Measurements from ENCODE around the gene SIN3B.
A peak's percentile ranks its signal among the peaks of the same experiment; 100 is the strongest.

Gene SIN3B

GRCh38 chr19:16887353-16888265, 58.4 kb downstream of the SIN3B start:
- FAIRE-seq (no peak), DNase-seq (ENCODE audit: insufficient read length, low spot score) (no peak)

DNA sequence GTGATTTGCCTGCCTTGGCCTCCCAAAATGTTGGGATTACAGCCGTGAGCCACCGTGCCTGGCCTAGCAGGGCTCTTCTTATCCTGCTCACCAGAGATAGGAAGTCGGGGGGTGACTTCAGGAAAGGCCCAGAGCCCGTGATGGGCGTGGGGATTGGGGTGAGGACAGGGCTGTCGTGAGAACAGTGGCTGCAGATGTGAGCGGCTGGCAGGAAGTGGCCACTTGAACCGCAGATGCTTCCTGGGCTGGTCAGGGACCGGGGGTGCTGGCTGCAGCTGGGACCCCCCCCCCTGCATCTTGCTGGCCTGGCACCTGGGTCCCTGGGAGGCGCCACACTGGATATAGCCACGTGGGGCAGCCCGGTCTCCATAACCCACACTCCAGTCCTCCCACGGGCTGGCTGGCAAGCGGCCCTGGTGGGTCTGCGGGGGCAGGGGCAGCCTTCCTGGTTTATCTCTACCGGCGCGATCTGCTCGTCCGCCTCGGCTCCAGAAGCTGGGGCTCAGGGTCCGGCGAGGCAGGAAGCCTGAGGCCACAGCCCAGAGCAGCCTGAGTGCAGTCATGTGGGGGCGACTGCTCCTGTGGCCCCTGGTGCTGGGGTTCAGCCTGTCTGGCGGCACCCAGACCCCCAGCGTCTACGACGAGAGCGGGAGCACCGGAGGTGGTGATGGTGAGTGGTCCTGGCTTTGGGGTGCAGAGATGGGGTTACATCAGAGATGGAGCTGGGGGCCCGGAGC, 59.6 kb downstream of the SIN3B start, which contains the start of gene F2RL3:
TSS of gene F2RL3 (plus strand) at position 371 of the 737 bp plus-strand sequence. CDS start at position 562, 191 bp downstream.
- DNase-seq (ENCODE audit: insufficient read length, low spot score) (no peak), FAIRE-seq (no peak)

- FAIRE-seq, result no peak
- no peak for DNase-seq (ENCODE audit: insufficient read length, low spot score)
These were observed 60.2 kb downstream of the SIN3B start for GRCh38 chr19:16889366-16889882.

GRCh38 chr19:16889883-16890460, 60.8 kb downstream of the SIN3B start:
- FAIRE-seq (no peak), DNase-seq (ENCODE audit: insufficient read length, low spot score) (no peak)

- no peak for DNase-seq (ENCODE audit: insufficient read length, low spot score)
- no peak for FAIRE-seq
These were observed 61.4 kb downstream of the SIN3B start for GRCh38 chr19:16890461-16891184.

DNA sequence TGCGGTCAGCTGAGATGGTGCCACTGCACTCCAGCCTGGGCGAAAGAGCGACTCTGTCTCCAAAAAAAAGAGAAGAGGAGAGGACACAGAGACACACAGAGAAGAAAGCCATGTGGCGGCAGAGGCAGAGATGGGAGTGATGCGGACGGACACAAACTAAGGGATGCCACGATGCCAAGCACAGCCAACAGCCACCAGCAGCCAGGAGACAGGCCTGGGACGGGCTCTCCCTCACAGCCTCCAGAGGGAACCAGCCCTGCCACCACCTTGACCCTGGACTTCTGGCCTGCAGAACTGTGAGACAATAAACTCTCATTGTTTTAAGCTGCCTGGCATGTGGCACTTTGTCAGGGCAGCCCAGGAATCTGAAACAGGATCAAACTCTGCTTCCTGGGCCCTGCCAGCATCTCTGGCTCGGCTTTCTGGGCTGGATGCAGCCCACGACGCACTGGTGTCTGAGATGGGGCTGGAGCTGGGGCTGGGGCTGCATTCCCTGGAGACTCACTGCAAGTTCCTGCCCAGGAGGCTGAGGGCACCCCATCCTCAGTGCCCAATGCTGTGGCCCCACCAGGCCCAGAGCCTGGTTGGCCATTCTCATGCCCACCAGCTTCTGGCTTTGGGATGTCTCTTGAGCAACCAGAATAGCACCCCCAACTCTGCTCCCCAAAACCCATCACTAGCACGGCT, 62.6 kb downstream of the SIN3B start:
- DNase-seq (ENCODE audit: insufficient read length, low spot score), result no peak
- FAIRE-seq, result no peak

DNA sequence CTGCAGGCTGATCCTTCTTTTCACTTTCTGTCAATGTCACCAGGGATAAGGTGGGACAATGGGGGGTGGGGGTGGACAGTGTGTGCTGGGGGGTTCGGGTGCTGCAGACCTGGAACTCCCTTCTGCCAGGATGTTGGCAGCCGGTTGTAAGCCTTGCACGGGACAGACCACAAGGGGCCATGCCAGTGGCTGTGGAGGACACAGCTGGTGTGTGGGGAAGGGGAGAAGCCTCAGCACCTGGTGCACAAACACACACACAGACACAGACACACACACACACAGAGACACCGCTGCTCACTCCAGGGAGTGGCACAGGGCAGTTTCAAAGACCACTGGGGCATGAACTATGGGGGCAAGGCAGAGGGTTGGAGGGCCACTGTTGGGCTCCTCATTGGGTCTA, 63.2 kb downstream of the SIN3B start:
- no peak for DNase-seq (ENCODE audit: insufficient read length, low spot score)
- FAIRE-seq, result no peak

- DNase-seq (ENCODE audit: insufficient read length, low spot score) (no peak), FAIRE-seq (no peak)
These were observed 63.9 kb downstream of the SIN3B start for GRCh38 chr19:16892868-16893685.

DNA sequence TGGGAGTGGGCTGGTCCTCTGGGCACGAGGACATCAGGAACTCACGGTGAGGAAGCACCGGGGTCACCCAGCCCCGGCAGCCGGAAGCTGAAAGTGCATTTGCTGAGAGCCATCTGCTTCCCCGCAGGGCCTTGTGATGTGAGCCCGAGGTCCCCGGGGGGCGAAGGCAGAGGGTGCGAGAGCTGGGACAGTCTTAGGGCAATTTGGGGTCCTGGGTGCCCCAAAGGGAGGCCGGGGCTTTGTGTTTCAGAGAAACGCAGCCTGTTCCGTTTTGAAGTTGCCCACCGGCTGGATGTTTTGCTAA, 64.4 kb downstream of the SIN3B start:
- DNase-seq (ENCODE audit: insufficient read length, low spot score) (no peak), FAIRE-seq (no peak)

GRCh38 chr19:16894080-16894479, 64.9 kb downstream of the SIN3B start:
- FAIRE-seq (no peak), DNase-seq (ENCODE audit: insufficient read length, low spot score) (no peak)

- FAIRE-seq, result no peak
- DNase-seq (ENCODE audit: insufficient read length, low spot score), result no peak
These were observed 66.4 kb downstream of the SIN3B start for GRCh38 chr19:16895467-16896145.

DNA sequence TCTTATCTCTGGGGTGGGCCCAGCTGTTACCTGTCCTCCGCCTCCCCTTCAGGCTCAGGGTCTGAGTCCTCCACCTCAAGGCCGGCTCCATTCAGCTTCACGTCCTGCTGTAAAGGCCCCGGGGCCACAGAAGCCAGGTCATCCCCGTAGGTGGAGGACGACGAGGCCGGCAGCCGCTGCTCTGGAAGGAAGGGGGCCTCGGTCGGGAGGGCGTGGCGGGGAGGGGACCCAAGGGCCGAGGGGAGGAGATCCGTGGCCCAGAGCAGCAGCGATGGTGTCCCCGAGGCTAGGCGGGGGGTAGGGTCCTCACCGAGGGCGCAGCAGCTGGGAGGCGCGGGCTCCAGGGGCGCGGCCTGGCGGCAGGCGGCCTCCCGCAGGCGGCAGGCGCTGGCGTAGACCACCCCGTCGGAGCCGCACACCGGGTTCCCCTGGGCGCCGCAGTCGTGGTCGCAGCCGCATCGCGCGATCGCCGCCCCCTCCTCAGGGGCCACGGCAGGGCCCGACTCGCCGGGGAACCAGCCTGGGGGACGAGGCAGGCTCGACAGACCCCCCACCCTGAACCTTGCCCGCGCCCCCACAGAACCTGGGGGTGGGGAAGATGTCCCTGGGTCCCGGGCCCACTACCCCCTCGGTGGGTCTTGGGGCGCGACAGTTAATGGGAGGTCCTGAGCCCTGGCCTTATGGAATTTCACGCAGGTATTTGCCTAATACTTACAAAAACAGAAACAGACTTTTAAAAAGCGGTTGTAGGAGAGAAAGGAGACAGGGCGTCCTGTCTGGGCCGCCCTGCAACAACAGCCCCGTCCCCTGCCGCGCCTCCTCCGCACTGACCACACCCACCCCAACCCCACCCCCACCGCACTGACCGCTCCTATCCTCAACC, 67.2 kb downstream of the SIN3B start:
- DNase-seq (ENCODE audit: insufficient read length, low spot score) (no peak), FAIRE-seq (no peak)

DNA sequence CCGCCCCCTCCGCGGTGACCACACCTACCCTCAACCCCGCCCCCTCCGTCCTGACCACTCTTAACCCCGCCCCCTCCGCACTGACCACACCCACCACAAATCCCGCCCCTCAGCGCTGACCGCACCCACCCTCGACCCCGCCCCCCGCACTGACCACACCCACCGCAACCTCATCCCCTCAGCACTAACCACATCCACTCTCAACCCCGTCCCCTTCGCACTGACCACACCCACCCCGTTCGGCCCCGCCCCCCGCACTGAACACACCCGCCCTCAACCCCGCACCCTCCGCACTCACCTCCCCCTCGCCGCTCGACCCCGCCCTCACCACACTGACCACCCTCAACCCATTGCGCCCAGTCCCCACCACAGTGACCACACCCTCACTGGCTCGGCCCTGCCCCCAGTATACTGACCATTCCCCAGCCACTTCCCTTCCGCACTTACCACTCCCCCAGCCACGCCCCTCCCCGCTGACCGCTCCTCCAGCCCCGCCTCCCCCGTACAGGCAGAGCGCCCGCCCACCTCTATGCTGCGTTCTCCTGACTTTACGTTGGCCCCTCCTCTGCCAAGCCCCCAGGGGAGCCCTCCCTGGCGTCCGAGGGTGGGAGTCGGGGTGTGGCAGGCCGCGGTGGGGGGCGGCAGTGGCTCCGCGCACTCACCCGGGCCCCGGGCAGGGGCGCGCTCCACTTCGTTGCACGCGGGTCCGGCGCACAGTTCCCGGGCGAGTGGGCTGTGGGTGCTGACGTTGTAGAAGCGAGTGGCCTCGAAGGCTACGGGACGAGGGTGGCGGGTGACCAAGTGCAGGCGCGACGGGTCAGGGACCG, 68.0 kb downstream of the SIN3B start:
- DNase-seq (ENCODE audit: insufficient read length, low spot score), result peak; percentile 96
- peak; percentile 96 for FAIRE-seq

DNA sequence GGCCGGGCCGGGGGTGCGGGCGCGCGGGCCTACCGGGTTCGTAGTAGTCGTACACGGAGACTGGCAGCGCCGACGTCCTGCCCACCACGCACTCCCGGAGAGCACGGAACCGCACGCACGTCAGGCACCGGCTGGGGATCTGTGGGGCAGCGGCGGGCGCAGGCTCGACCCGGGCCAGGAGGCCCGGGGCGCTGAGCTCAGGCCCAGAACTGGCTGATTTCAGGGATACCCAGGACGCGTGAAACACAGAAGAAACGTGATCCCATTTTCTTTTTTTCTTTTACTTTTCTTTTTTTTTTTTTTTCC, 68.6 kb downstream of the SIN3B start:
- FAIRE-seq (no peak), DNase-seq (ENCODE audit: insufficient read length, low spot score) (no peak)

GRCh38 chr19:16898361-16899015, 69.3 kb downstream of the SIN3B start:
- FAIRE-seq, result no peak

GRCh38 chr19:16899566-16900075, 70.4 kb downstream of the SIN3B start:
- DNase-seq (ENCODE audit: insufficient read length, low spot score) (peak; percentile 61), FAIRE-seq (no peak)

More at GRCh38 chr19:16898361-16899015, 69.3 kb downstream of the SIN3B start:
- no peak for DNase-seq (ENCODE audit: insufficient read length, low spot score)
